Measurements from ENCODE around the gene CHCHD3.
A peak's percentile ranks its signal among the peaks of the same experiment; 100 is the strongest.
"Not testable (repeated sequence)": the region's sequence is repeated elsewhere in the genome, so short reads cannot be mapped to it uniquely, and the experiment has no call there.

CHCHD3 gene

GRCh38 chr7:132899833-132900232 is 182.1 kb downstream of the CHCHD3 start:
- Histone ChIP-seq H4K20me1 (no peaks in the 10 kb centered on the region), H3K27me3 (no peaks in the 10 kb centered on the region), H3K4me1 (no peaks in the 10 kb centered on the region), H3K9ac (no peak overlapping the region), H3K4me2 (no peak overlapping the region), H3K27ac (no peak overlapping the region), H3K9me3 (replicated peaks in 1 of 11) (peaks cover 15 to 39% (median 28%) of the 10 kb centered on the region in 11 experiments; a peak in 21 of 22 replicates), H3K36me3 (peaks cover 42 to 78% (median 48%) of the 10 kb centered on the region in 11 experiments), H3K4me3 (no peak overlapping the region)
- no peak for TF ChIP-seq Cebpa-rat (IDR thresholded peaks at IDR 0.05)

GRCh38 chr7:132898641-132899175 is 183.2 kb downstream of the CHCHD3 start:
- not testable (repeated sequence) for H4K20me1 ChIP-seq, H3K4me1 ChIP-seq

GRCh38 chr7:132897093-132897687 is 184.7 kb downstream of the CHCHD3 start:
- H4K20me1 ChIP-seq = no peaks in the 10 kb centered on the region
- H3K27me3 ChIP-seq = no peaks in the 10 kb centered on the region
- no peak overlapping the region for H3K4me3 ChIP-seq
- no peak overlapping the region for H3K9ac ChIP-seq
- H3K4me2 ChIP-seq = no peak overlapping the region
- peaks cover 48 to 85% (median 60%) of the 10 kb centered on the region in 11 experiments for H3K36me3 ChIP-seq
- peaks cover 34 to 46% (median 36%) of the 10 kb centered on the region in 11 experiments for H3K9me3 ChIP-seq (replicated peaks in 1 of 11)
- no peak for TF ChIP-seq Cebpa-rat (IDR thresholded peaks at IDR 0.05)
- no peaks in the 10 kb centered on the region for H3K4me1 ChIP-seq
- H3K27ac ChIP-seq = no peak overlapping the region

More at GRCh38 chr7:132898641-132899175, 183.2 kb downstream of the CHCHD3 start:
- peaks cover 26 to 44% (median 34%) of the 10 kb centered on the region in 11 experiments for H3K9me3 ChIP-seq (replicated peaks in 1 of 11)
- not testable (repeated sequence) for H3K27ac ChIP-seq, H3K9ac ChIP-seq, H3K4me3 ChIP-seq, H3K27me3 ChIP-seq, H3K4me2 ChIP-seq
- peaks cover 45 to 84% (median 54%) of the 10 kb centered on the region in 11 experiments for H3K36me3 ChIP-seq

- Histone ChIP-seq H3K9me3 (replicated peaks in 1 of 11) (peaks cover 34 to 49% (median 38%) of the 10 kb centered on the region in 11 experiments), H3K36me3 (peaks cover 48 to 84% (median 60%) of the 10 kb centered on the region in 11 experiments), H3K9ac (no peak overlapping the region), H3K27me3 (no peaks in the 10 kb centered on the region), H3K4me1 (no peaks in the 10 kb centered on the region), H3K4me2 (no peak overlapping the region), H3K4me3 (no peak overlapping the region), H4K20me1 (peaks cover 0 to 2% (median 0%) of the 10 kb centered on the region in 11 experiments; a peak in 1 of 22 replicates), H3K27ac (no peak overlapping the region)
- peak in 5 of 11 experiments; percentile 9 to 74 (median 36); a peak in 4 of 22 replicates for TF ChIP-seq Cebpa-rat (IDR thresholded peaks at IDR 0.05)
Measured at GRCh38 chr7:132895231-132895630, 186.7 kb downstream of the CHCHD3 start.

- Histone ChIP-seq H3K27me3 (no peaks in the 10 kb centered on the region), H3K4me1 (no peaks in the 10 kb centered on the region), H3K4me2 (no peak overlapping the region), H3K27ac (no peak overlapping the region), H3K9me3 (replicated peaks in 1 of 11) (peaks cover 34 to 41% (median 36%) of the 10 kb centered on the region in 11 experiments), H4K20me1 (peaks cover 0 to 9% (median 0%) of the 10 kb centered on the region in 11 experiments; a peak in 2 of 22 replicates), H3K4me3 (no peak overlapping the region), H3K36me3 (peaks cover 38 to 72% (median 47%) of the 10 kb centered on the region in 11 experiments), H3K9ac (no peak overlapping the region)
- TF ChIP-seq Cebpa-rat (IDR thresholded peaks at IDR 0.05) = no peak
Measured at GRCh38 chr7:132893560-132893959, 188.3 kb downstream of the CHCHD3 start.

- H3K9ac ChIP-seq, H3K4me3 ChIP-seq, H3K4me1 ChIP-seq, H4K20me1 ChIP-seq, H3K4me2 ChIP-seq, H3K27me3 ChIP-seq, H3K27ac ChIP-seq: not testable (repeated sequence)
- Histone ChIP-seq H3K9me3 (replicated peaks in 1 of 11) (peaks cover 34 to 41% (median 36%) of the 10 kb centered on the region in 11 experiments), H3K36me3 (peaks cover 38 to 68% (median 47%) of the 10 kb centered on the region in 11 experiments)
Measured at GRCh38 chr7:132892744-132893143, 189.1 kb downstream of the CHCHD3 start.

- Histone ChIP-seq H3K4me1 (no peaks in the 10 kb centered on the region), H3K4me2 (no peak overlapping the region), H3K27me3 (no peaks in the 10 kb centered on the region), H3K9ac (no peak overlapping the region), H3K36me3 (peaks cover 33 to 57% (median 40%) of the 10 kb centered on the region in 11 experiments), H3K4me3 (no peak overlapping the region), H3K27ac (no peak overlapping the region), H4K20me1 (peaks cover 0 to 9% (median 0%) of the 10 kb centered on the region in 11 experiments; a peak in 2 of 22 replicates), H3K9me3 (replicated peaks in 1 of 11) (peaks cover 34 to 41% (median 36%) of the 10 kb centered on the region in 11 experiments)
- no peak for TF ChIP-seq Cebpa-rat (IDR thresholded peaks at IDR 0.05)
Measured at GRCh38 chr7:132891554-132891953, 190.3 kb downstream of the CHCHD3 start.

- no peak overlapping the region for H3K27ac ChIP-seq
- H3K27me3 ChIP-seq = no peaks in the 10 kb centered on the region
- H3K36me3 ChIP-seq = peaks cover 20 to 49% (median 34%) of the 10 kb centered on the region in 11 experiments
- H3K4me2 ChIP-seq = no peak overlapping the region
- H3K9me3 ChIP-seq (replicated peaks in 1 of 11) = no peaks in the 10 kb centered on the region
- no peak overlapping the region for H3K9ac ChIP-seq
- no peak for TF ChIP-seq Cebpa-rat (IDR thresholded peaks at IDR 0.05)
- H3K4me3 ChIP-seq = no peak overlapping the region
- peaks cover 0 to 7% (median 0%) of the 10 kb centered on the region in 10 experiments; a peak in 3 of 20 replicates for H3K4me1 ChIP-seq
- H4K20me1 ChIP-seq = peaks cover 0 to 7% (median 0%) of the 10 kb centered on the region in 11 experiments; a peak in 5 of 22 replicates
Measured at GRCh38 chr7:132882714-132883428, 199.0 kb downstream of the CHCHD3 start.

GRCh38 chr7:132881317-132881716 is 200.6 kb downstream of the CHCHD3 start:
- Histone ChIP-seq H3K27me3 (no peaks in the 10 kb centered on the region), H3K36me3 (peaks cover 20 to 64% (median 37%) of the 10 kb centered on the region in 11 experiments), H4K20me1 (peaks cover 0 to 14% (median 0%) of the 10 kb centered on the region in 11 experiments; a peak in 6 of 22 replicates), H3K4me2 (no peak overlapping the region), H3K4me1 (peaks cover 0 to 7% (median 0%) of the 10 kb centered on the region in 10 experiments; a peak in 3 of 20 replicates), H3K9me3 (replicated peaks in 1 of 11) (no peaks in the 10 kb centered on the region), H3K27ac (no peak overlapping the region), H3K4me3 (no peak overlapping the region), H3K9ac (no peak overlapping the region)
- no peak for TF ChIP-seq Cebpa-rat (IDR thresholded peaks at IDR 0.05)
